Measurements from ENCODE around the gene NKX6-1. TPM values are rescaled to one million over a fixed set of nuclear protein-coding genes. Genes with fewer than 3 reads are reported as not detected.

NKX6-1 gene
- polyA plus RNA-seq, 3 donors = not detected

DNA sequence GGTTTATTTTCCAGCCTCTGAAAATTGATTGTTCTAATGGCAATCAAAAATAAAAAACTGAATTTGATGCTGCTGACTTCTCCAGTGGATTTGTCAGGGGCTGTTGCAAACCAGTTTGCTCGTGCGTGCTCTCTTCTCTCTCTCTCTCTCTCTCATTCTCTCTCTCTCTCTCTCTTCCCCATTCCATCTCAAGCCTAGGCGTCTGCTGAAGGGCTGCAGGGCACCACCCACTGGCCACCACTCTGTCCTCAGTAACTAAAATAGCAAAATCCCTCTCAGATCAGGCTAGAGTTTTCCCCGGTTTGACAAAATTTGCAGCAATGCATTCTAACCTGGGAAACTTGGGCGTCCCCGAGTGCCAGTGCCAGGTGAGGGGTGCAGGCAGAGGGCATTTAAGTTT is 19.4 kb downstream of the NKX6-1 start:
- peak overlapping the region in 1 of 2 donors; percentile 95 for H3K4me3 Mint-ChIP-seq
- peaks cover 70 to 82% (median 73%) of the 10 kb centered on the region in 3 donors for H3K27me3 Mint-ChIP-seq (ENCODE audit: low read depth in 3 of 3)
- WGBS (ENCODE audit: insufficient coverage) = 16% methylated on average over 6 of the region's 6 CpGs

DNA sequence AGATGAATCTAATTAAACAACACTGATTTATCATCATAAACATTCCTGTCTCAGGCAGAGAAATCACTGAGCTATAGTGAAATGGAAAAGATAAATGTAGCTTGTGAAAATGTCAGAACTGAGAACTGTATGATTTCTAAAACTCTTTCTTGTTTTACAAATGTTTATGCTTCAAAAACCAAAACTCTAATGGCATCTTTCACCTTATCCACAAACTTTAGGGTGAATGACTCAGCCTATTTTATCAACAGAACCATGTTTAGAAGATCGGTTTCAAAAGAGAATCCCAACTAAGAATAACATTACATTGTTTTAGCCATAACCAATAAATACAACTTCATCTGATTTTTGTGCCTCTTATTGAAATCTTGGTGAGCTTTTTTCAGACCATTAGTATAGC is 21.4 kb downstream of the NKX6-1 start:
- H3K27me3 Mint-ChIP-seq (ENCODE audit: low read depth in 3 of 3) = peaks cover 54 to 72% (median 59%) of the 10 kb centered on the region in 3 donors
- DNase-seq = no peak

More for the DNA sequence above, 19.4 kb downstream of the NKX6-1 start:
- no peak for DNase-seq
- H3K27ac ChIP-seq (ENCODE audit: low read depth in 1 of 2, low read length in 2 of 2) = no peak overlapping the region
- no peak overlapping the region for H3K27ac Mint-ChIP-seq
- H3K27me3 ChIP-seq (ENCODE audit: control insufficient read depth in 2 of 2, insufficient read depth in 2 of 2, low read length in 2 of 2) = peaks cover 83 to 86% of the 10 kb centered on the region in 2 donors
- no peak overlapping the region for H2AFZ ChIP-seq (ENCODE audit: insufficient read depth, low read depth, low read length, poor library complexity, severe bottlenecking)
- intact Hi-C loops (cut with micrococcal nuclease) = no loop called here
- peaks cover 3 to 9% of the 10 kb centered on the region in 2 donors for H3K36me3 Mint-ChIP-seq
- no peaks in the 10 kb centered on the region for H4K20me1 ChIP-seq (ENCODE audit: insufficient read depth, low read length)
- peaks cover 14 to 15% of the 10 kb centered on the region in 2 donors for H3K4me1 ChIP-seq (ENCODE audit: control insufficient read depth in 1 of 2, insufficient read depth in 2 of 2, low read length in 2 of 2)
- H3K9me3 Mint-ChIP-seq = peaks cover 3 to 44% (median 33%) of the 10 kb centered on the region in 7 donors
- no peak overlapping the region for H3K9ac ChIP-seq (ENCODE audit: insufficient read depth, low read length, poor library complexity, severe bottlenecking)
- H3K36me3 ChIP-seq (replicated peaks in 1 of 2; ENCODE audit: control insufficient read depth in 1 of 2, insufficient read depth in 2 of 2, low read length in 2 of 2) = no peaks in the 10 kb centered on the region
- H3K9me3 ChIP-seq (replicated peaks in 1 of 2; ENCODE audit: control insufficient read depth in 1 of 2, insufficient read depth in 1 of 2, low read length in 2 of 2) = peaks cover 12 to 47% of the 10 kb centered on the region in 2 donors
- no peak overlapping the region for H3K4me2 ChIP-seq (replicated peaks; ENCODE audit: extremely low read depth, low read length, poor library complexity, severe bottlenecking)
- H3K79me2 ChIP-seq (ENCODE audit: insufficient read depth, low read length) = no peaks in the 10 kb centered on the region
- peaks cover 24% of the 10 kb centered on the region for H3K4me1 Mint-ChIP-seq
- TF ChIP-seq, protein P1, sequence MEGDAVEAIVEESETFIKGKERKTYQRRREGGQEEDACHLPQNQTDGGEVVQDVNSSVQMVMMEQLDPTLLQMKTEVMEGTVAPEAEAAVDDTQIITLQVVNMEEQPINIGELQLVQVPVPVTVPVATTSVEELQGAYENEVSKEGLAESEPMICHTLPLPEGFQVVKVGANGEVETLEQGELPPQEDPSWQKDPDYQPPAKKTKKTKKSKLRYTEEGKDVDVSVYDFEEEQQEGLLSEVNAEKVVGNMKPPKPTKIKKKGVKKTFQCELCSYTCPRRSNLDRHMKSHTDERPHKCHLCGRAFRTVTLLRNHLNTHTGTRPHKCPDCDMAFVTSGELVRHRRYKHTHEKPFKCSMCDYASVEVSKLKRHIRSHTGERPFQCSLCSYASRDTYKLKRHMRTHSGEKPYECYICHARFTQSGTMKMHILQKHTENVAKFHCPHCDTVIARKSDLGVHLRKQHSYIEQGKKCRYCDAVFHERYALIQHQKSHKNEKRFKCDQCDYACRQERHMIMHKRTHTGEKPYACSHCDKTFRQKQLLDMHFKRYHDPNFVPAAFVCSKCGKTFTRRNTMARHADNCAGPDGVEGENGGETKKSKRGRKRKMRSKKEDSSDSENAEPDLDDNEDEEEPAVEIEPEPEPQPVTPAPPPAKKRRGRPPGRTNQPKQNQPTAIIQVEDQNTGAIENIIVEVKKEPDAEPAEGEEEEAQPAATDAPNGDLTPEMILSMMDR (IDR thresholded peaks at IDR 0.05) = no peak
- no peak overlapping the region for H3K4me3 ChIP-seq (replicated peaks in 1 of 3; ENCODE audit: low read depth in 2 of 3, low read length in 3 of 3)

More for the DNA sequence above, 21.4 kb downstream of the NKX6-1 start:
- Histone ChIP-seq H3K27me3 (ENCODE audit: control insufficient read depth in 2 of 2, insufficient read depth in 2 of 2, low read length in 2 of 2) (peaks cover 69 to 75% of the 10 kb centered on the region in 2 donors), H2AFZ (ENCODE audit: insufficient read depth, low read depth, low read length, poor library complexity, severe bottlenecking) (no peak overlapping the region), H3K9ac (ENCODE audit: insufficient read depth, low read length, poor library complexity, severe bottlenecking) (no peak overlapping the region), H3K4me2 (replicated peaks; ENCODE audit: extremely low read depth, low read length, poor library complexity, severe bottlenecking) (no peak overlapping the region), H3K9me3 (replicated peaks in 1 of 2; ENCODE audit: control insufficient read depth in 1 of 2, insufficient read depth in 1 of 2, low read length in 2 of 2) (peaks cover 7 to 28% of the 10 kb centered on the region in 2 donors), H3K36me3 (replicated peaks in 1 of 2; ENCODE audit: control insufficient read depth in 1 of 2, insufficient read depth in 2 of 2, low read length in 2 of 2) (no peaks in the 10 kb centered on the region), H3K4me1 (ENCODE audit: control insufficient read depth in 1 of 2, insufficient read depth in 2 of 2, low read length in 2 of 2) (peaks cover 7 to 8% of the 10 kb centered on the region in 2 donors), H3K4me3 (replicated peaks in 1 of 3; ENCODE audit: low read depth in 2 of 3, low read length in 3 of 3) (no peak overlapping the region), H3K79me2 (ENCODE audit: insufficient read depth, low read length) (no peaks in the 10 kb centered on the region), H4K20me1 (ENCODE audit: insufficient read depth, low read length) (no peaks in the 10 kb centered on the region), H3K27ac (ENCODE audit: low read depth in 1 of 2, low read length in 2 of 2) (no peak overlapping the region)
- Mint-ChIP-seq H3K4me3 (peak overlapping the region in 1 of 2 donors; percentile 26), H3K9me3 (peaks cover 3 to 32% (median 24%) of the 10 kb centered on the region in 7 donors), H3K36me3 (peaks cover 3 to 9% of the 10 kb centered on the region in 2 donors), H3K4me1 (peaks cover 14% of the 10 kb centered on the region), H3K27ac (no peak overlapping the region)
- intact Hi-C loops (cut with micrococcal nuclease) = no loop called here
- no CpG with 5 or more reads among the region's 1 CpG for WGBS (ENCODE audit: insufficient coverage)
- TF ChIP-seq, protein P1 (IDR thresholded peaks at IDR 0.05) = no peak
